ENCODE results near the gene SMG6.

SMG6 gene

DNA sequence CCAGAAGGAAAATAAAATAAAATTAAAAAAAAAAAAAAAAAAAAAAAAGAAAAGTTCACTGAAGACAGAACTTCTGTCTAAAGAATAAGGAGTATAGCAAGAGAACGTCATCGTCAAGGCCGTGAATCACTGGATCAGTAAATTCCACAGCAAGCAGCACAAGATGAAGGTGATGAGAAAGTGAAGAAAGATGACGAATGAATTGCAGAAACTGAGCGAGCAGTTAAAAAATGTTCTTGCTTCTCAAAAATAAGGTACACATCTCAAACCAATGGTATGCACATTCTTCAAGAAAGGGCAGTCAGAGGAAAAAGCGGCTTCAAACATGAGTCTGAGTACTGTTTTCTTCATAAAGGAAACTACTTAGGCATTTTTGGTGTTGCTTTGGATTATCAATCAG, 104.7 kb downstream of the SMG6 start:
- no peak for DNase-seq

DNA sequence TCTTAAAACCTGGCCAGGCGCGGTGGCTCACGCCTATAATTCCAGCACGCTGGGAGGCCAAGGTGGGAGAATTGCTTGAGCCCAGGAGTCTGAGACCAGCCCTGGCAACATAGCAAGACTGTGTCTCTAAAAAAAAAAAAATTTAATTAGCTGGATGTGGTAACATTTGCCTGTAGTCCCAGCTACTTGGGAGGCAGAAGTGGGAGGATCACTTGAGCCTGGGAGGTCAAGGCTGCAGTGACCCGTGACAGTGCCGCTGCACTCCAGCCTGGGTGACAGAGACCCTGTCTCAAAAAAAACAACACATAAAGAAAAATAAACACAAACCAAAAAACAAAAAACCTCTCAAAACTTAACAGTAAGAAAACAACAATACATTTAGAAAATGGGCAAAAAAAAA, 106.3 kb downstream of the SMG6 start:
- DNase-seq, result no peak

DNA sequence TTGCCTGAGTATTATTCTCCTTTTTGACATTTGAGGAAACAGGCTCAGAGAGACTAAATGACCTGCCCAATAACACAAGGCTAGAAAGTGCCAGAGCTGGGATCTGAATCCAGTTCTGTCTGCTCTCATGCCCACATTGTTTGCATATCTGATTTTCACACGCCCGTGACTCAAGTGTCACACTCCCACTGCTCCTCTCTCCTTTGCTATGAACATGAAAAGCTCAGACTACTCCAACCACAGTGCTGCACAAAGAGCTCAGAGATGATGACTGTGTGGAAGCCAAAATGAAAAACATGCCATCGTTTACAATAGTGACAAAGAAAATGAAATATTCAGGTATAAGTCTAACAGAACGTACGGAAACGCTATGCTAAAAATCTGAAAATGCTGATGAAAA, 107.9 kb downstream of the SMG6 start:
- DNase-seq, result peak; percentile 62 to 66

DNA sequence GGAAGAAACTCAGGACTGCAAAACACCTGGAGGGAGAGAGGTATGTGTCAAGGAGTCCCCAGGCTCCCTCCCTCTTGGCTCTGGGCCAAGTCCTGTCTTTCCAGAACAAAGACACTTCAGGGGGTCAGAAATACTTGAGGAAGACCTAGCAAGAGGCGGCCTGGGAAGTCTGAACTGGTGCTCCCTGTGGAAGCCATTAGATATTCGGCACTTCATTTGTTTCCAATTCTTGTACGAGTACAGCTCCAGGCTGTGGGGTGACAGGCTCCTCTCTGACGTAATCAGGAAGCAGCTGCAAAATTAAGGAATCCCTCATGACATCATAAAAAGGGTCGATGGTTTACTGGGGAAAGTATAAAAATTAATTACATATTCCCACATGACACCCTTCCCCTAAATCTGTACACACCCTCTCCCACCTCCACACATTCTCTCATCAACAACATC, 108.7 kb downstream of the SMG6 start:
- no peak for DNase-seq

DNA sequence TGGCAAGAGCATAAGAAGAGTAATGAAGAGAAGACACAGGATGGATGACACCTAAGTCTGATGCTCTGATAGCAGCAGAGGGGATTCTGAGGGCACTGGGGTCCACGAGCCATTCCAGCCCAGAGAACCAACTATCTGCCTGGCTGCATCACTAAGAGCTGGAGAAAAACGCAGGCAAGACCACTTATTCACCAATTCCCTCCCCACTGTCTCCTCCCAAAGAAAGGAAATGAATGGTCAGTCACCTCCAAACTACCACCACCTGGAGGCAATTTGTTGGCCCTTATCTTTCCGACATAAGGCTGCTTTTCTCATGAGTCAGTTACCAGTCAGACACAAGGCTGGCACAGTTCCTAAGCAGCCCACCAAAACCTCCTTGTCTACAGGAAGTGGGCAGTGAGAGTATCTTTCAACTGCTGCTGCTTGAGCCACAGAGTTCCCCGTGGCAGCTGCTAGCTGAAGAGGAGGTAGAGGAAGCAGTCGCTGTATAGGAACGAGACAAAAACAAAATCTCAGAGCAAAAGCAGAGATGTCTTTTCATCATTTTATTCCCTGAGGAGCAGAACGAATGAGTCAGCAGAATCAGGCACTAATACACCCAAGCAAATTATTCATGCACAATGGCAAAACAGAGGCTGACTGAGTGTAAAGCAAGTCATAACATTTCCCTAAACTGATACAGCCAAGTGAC, 111.1 kb downstream of the SMG6 start:
- DNase-seq, result peak; percentile 58 to 61

DNA sequence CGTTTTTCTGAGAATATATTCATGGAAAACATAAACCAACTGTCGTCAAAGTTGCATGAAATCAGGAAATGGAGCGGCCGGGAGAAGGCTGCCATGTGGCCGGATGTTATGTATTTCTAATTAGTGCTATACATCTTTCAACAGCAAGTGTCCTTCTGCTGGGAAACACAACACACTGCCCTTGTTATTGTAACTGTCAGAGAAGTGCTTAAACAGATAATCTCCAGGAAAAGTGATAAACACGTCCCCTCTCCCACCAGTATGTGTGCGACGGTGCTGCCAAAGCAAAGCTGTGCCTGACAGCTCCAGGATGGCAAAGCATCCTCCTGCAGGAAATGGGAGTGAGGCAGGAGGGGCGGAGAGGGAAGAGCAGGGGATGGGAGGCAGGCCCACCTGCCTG, 111.8 kb downstream of the SMG6 start:
- DNase-seq, result no peak

DNA sequence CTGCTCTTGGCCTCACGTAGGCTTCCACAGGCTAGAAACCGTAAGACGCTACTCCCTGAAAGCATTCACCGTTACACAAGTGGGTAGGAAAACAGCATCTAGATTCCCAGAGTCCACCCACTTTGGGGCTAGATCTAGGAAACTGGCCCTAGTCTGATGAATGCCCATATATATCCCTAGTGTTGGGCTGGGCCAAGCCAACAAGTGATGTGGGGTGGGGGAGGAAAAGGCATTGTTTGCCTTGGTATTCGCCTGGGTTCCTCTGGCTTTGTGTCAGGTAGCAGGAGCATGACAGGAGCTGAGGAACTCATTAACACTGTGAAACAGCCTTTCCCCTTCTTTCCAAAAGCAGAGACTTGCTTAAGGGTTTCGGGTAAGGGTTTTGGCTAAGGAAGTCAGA, 112.4 kb downstream of the SMG6 start:
- no peak for DNase-seq

DNA sequence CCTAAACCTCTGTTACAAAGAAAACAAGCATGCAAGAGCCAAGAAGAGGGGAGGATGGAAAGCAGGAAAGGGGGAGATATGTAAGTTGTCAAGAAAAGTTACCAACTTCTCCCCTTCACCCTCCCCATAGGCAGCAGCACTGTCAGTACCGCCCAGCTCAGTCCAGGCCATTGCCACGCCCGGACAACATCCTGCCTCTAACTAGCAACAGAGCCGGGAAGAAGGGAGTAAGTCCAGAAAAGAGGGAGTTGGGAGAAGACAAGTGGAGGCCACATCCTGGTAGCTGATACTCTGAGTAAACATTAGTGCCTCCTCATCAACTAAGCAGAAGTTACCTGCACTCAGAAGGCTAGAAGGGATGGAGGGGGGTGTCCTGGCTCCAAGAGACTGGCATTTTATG, 113.6 kb downstream of the SMG6 start:
- no peak for DNase-seq

DNA sequence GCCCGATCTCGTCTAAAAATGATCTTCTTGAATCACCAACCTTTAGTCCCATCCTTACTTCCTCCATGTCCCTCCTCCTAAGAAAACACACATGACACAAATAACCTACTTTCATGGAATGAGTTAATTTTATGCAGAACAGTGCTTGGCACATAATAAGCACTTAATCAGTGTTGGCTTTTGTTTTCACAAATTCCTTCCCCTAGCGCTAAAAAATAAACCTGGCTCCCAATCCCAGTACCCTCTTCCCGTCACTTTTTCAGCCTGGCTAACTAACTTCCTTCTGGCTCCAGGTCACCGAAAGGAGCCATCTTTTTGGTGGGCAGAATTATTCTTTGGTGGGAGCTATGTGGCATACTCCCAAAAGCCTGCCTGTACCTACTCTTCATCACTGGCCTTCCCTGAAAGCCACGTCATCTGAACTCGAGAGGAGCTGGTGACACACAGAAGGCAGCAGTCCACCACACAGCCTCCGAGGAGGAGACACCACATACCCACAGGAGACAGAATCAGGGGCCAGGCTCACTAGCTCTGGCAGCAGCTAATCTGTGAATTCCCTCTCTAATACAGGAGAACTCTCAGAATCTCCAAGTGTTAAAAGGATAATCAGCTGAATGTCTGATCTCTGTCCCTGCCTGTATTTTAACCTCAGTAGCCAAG, 114.5 kb downstream of the SMG6 start:
- no peak for DNase-seq

DNA sequence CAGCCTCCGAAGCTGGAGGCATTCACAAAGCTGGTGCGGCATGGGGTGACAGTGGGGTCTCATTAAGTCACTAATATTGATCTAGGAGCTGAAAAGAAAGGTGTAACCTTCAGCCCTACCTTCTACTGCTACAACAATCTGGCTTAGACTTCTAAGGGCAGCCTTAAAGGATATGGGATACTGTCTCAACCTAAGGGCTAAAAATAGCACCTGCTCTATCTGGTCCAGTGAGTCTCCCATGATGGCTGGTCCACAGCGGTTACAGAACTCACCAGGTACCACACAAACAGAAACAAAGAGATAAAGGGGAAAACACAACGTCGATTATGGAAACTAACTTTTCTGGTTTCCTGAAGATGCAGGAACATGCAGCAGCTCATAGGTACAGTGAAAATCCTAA, 115.8 kb downstream of the SMG6 start:
- no peak for DNase-seq

DNA sequence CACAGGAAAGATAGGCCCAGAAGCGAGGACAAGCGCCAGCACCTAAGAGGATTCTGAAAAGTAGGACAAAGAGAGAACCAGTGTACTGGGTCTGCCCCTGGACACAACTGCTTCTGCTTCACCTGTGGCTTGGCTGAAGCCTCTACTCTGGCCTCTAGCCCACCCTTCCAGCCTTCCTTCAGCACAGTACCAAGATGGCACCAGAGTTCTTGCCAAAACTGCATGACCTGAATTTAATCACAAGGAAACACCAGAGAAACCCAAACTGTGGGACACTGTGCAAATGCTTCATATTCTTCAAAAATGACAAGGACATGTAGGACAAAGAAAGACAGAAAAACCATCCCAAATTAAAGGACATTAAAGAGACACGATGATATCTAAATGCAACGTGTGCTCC, 116.6 kb downstream of the SMG6 start:
- no peak for DNase-seq

DNA sequence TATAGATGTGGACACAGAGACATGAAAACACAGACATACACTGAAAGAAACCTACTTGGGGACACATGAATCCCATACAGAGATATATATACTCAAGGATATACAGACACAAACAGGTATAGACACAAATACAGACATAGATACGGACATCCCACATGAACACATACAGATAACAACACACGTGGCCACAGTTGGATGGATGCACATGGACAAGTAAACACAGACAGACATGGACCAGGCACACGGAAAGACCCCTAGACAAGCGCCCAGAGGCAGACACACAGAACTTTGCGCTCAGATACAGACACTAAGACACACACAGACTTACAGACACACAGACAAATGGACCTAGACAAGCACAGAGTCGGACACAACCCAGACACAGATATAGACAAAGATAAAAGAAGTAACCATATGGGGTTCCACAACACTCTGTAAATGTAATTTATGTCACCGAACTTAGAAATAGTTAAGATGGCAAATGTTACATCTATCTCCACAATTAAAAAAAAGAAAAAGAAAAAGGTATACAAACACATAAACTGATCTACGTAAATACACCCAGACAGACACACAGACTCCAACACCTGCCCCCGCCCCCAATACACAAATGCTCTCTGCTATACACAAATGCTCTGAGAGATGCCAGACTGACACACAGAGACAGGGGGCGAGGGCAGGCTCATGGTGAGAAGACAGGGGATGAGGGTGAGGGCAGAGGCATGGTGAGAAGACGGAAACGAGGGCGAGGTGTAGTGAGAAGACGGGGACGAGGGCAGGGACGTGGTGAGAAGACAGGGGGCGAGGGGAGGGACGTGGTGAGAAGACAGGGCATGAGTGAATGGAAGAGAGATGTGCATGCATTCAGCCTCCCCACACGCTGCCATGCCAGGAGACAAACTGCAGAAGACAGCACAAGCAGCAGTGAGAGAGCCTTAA, 118.3 kb downstream of the SMG6 start:
- no peak for DNase-seq

DNA sequence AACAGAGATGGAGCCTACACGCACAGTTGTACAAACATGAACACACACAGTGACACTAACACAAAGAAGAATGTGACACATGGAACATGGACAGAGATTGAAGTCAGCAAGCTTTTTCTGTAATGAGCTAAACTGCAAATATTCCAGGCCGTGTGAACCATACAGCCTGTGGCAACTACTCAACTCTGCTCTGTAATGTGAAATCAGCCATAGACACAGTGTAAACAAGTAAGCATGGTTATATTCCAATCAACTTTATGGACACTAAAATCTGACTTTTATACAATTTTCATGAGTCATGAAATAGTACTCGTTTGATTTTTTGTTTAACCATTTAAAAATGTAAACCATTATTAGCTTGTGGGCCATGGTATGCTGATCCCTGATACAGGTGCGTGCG, 120.2 kb downstream of the SMG6 start:
- no peak for DNase-seq

DNA sequence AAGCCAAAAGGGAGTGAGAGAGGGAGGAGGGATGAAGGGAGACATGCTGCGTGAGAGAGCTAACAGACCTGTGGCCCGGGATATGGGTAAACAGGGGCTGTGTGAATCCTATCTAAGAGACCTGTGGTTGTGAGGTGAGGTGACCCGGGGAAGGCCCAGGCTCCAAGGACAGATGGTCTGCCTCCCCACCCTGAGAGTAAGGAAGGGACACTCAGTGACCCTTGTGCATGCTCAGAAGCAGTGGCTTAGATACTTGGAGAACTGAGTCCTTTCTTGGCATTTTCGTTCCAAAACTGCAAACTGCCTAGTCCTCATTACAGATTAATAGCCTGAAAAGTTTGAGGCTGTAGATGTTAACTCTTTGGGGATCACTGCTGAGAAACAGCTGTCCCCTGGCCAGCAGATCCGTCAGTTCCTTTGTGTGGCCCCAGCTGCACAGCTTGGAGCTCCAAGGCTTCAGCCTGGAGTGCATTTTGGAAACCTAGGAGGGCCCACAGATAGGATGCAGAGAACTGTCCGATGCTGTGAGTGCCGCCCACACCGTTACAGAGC, 121.6 kb downstream of the SMG6 start:
- DNase-seq, result no peak

DNA sequence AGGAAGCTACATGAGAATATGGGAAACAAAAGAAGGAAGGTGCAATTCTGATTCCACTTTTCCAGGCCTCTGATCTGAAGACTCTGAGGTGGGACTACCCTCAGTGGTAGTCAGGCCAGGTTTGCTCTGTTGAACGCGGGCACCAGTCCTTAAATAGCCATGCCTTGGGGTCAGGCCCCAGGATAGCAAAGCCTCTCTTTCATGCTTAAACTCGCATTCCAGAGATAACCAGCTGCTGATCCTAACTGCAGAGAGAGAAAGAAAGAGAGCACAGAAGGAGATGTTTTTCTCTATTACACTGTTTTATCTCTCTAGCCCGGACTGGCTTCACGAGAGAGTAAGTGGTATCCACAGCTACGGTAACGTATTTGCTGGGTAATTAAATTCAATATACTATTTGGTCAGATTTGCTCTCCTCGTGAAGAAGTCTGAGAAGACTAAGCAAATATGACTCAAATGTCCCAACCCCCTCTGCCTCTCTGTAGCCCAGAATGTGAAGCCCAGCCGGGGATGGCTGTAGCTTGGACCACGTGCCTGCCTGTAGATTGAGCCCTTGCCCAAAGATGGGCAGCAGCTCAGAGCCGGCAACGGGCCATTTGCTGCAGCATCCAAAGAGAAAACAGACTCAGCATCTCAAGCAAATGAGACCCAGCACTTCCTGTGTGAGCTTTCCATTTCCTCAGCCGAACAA, 122.2 kb downstream of the SMG6 start:
- no peak for DNase-seq

DNA sequence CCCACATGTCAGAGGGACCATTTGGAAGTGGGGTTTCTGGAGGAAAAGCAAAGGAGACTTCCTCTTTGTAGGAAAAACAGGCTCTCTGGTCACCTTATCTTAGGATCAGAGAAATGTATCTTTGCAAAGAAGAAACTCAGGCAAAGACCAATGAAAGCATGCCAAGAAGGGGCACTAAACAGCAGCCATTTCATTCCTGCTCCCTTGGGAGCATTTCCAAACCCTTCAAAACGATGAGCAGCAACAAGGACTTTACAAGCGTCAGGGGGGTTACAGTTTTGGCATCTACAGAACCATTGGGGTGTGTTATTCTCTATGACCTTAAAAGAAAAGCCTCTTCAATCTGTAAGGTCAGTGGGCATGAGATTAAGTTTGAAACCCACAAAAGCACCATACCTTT, 122.8 kb downstream of the SMG6 start:
- no peak for DNase-seq

DNA sequence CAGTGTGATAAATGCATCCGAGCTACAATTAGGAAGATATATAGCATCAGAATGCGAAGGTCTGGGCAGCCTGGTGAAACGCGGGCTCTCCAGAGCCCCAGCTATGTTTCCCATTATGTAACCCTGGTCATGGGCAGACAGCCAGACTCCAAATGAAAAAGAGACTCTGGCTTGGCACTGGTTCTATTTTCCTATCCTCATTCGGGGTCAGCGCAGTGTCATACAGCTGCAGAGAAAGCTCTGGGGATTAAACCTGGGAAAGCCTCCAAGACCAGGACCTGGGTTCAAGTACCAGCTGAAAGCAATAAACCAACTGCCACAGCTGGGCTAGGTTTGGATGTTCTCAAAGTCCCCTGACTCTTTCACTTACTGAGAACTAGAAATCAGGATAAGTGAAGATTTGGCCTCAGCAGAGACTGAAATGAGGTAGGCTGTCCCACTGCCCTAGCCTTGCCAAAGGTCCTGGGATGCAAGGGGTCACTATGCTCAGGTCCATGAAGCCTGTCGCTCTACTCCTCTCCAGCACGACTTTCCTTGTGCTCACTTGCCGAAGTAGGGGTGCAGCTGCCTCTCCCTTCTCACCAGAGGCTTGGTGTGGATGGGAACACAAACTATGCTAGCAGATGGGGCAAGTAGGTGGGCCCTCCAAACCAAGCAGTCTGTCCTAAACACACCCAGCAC, 123.8 kb downstream of the SMG6 start:
- DNase-seq, result no peak

DNA sequence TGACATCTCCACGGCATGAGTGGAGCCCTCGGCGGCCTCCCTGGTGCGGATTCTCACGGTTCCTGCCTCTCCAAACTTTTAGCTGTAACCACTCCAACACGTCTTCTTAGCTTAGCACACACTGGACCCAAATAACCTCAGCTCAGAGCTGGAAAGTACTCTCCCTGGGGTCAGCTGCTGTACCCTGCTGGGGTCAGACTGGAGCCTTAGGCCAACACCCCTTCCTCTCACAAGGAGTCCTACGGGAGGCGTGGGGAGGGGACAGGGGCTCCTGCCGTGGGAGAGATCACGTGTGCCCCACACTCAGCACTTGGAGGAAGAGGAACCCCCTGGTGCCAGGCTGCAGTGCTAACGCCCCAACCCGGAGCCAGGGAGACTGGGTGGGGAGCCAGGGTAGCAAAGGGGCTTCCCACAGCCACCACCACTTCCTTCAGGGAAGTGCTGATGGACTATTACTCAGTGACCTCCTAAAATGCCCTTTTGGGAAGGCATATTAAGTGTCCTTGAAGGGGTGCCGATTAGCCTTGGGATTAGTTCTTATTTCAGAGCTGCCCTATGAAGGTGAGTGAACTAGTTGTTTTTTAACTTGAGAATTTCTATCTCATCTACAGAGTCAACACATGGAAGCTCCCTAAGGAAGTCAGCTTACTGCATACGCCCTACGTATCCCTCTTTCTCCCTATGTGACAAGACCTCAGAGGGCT, 124.6 kb downstream of the SMG6 start:
- no peak for DNase-seq

DNA sequence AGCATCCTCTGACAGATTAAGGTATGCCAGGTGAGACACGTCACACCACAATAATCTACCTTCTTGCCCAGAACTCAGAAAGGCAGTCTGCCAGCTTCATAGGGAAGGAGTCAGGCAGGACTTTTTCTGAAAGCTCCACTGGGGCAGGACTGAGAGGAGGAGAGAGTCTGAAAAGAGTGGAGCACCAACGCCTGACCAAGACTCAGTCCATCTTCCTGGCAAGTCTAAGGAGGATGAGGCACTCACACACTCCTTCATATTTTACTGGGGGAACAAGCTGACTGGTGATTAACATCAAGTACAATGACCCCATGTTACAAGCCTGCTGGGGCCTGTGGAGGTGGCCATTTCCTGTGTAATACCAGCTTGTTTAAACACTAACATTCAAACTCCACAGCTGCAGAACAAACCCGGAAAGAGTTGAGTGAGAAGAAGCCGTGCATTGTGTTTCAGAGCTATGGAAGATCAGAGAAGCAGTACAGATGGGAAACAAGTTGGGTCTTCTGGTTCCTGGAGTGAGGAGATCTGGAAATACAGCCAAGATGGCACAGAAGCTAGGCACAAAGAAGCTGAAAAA, 126.3 kb downstream of the SMG6 start:
- DNase-seq, result no peak

DNA sequence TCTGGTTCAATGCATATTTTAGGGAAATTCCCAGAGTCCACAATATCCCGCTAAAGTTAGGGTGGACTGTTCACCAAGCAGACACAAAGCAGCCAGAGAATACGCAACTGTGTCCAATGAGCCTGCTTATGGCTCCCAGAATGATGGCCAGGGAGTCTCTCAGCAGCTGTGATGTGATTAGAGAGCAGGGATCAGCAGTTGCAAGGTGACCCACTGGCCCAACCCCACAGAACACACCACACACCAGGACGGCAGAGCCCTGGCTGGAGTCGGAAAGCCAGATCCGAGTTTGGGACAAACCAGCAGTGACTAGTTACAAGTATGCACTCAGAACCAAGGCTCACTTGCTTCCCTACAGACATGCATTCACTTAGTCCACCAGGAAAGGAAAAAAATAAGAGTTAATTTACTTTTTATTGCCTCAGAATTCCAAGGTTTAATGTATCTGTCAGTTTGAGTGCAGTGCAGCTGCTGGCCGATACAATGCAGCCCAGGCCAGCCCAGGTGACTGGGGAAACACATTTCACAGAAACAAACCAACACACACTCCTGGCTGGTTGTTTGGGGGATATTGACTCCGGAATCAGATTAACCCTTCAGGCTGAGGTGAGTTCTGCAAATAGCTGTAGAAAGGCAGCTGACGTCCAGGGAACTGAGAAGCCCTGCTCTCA, 127.0 kb downstream of the SMG6 start:
- DNase-seq, result no peak

DNA sequence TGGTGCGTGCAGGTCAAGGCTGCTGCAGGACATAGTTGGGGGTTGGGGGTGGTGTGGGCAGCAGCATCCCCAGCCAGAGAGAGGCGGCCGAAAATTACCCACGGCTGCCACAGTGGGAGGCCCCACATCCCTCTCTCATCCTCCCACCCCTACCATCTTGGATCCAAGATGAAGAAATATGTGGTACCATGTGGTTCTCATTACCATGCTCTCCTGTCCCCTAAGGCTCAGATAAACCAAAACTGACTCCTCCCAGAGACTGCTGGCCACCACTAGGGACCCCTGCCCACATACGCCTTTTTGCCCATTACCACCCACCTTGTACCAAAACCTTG, 128.3 kb downstream of the SMG6 start:
- DNase-seq, result no peak
